Prostate gland (tissue), 2 donors: ENCODE results near the gene VSIG10.

Experiments used
- CTCF ChIP-seq, 4 experiments: fragments of 200-600 bp in 2 of 4; fragments of 450-650 bp in 2 of 4; sonication (generic) in 2 of 4; IDR thresholded peaks; 1 replicate in 3 of 4; 2 replicates in 1 of 4; pipeline ENCODE4 v1.5.1; 2016 to 2019; ENCODE audit warnings: antibody characterized with exemption in 4 of 4, mild to moderate bottlenecking in 2 of 4, moderate library complexity in 2 of 4
- POLR2A ChIP-seq: fragments of 450-650 bp; IDR thresholded peaks from one replicate; pipeline ENCODE4 v1.6.1; 2016; ENCODE audit warnings: antibody characterized with exemption, mild to moderate bottlenecking

DNA sequence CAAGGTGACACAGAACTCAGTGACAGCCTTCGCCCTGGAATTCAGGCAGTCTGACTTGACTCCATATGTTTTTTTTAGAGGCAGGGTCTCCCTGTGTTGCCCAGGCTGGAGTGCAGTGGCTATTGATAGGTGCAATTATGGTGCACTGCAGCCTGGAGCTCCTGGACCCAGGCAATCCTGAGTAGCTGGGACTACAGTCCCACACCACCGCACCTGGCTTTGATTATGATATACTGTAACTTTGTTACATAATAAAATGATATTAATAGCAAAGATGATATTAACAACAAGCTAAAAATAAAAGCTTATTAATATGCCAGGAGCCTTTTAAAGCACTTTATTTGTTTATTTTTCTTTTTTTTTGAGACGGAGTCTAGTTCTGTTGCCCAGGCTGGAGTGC is 9.8 kb downstream of the VSIG10 start:
- no peak for TF ChIP-seq CTCF (IDR thresholded peaks at IDR 0.05)
- no peak for TF ChIP-seq POLR2A
